Neutrophil (primary cell): ENCODE measurements around the gene RASA4.
"Not testable (repeated sequence)": the region's sequence is repeated elsewhere in the genome, so short reads cannot be mapped to it uniquely, and the experiment has no call there.

Source experiments
- H3K27ac ChIP-seq: fragments of 200-600 bp; sonication (generic); 2 replicates; pipeline ENCODE4 v1.5.1; 2016; ENCODE audit warnings: mild to moderate bottlenecking, moderate library complexity
- H3K27me3 ChIP-seq: fragments of 200-600 bp; sonication (generic); 2 replicates; pipeline ENCODE4 v1.6.0; 2016; ENCODE audit warnings: mild to moderate bottlenecking
- H3K36me3 ChIP-seq: fragments of 200-600 bp; sonication (generic); 2 replicates; pipeline ENCODE4 v1.5.1; 2017
- H3K4me1 ChIP-seq, 2 experiments: fragments of 200-600 bp in 1 of 2; sonication (generic) in 1 of 2; 1 replicate in 1 of 2; 2 replicates in 1 of 2; pipeline versions ENCODE4 v1.5.1 to v1.6.1; 2013 to 2016; ENCODE audit warnings: low read depth in 1 of 2, low read length in 1 of 2, mild to moderate bottlenecking in 1 of 2, moderate library complexity in 1 of 2; ENCODE audit not compliant: control insufficient read depth in 1 of 2, insufficient read depth in 1 of 2
- H3K4me3 ChIP-seq, 2 experiments: fragments of 200-600 bp in 1 of 2; sonication (generic) in 1 of 2; 1 replicate in 1 of 2; 2 replicates in 1 of 2; pipeline ENCODE4 v1.5.1; 2013 to 2016; ENCODE audit warnings: low read depth in 1 of 2, low read length in 1 of 2, mild to moderate bottlenecking in 1 of 2, moderate library complexity in 1 of 2
- H3K9me3 ChIP-seq: fragments of 200-600 bp; sonication (generic); 2 replicates; pipeline ENCODE4 v1.5.1; 2016
- CTCF ChIP-seq: fragments of 200-600 bp; sonication (generic); IDR thresholded peaks from 2 replicates; pipeline ENCODE4 v1.5.1; 2016; ENCODE audit warnings: antibody characterized with exemption

The RASA4 gene

GRCh38 chr7:102592477-102593019, 24.0 kb downstream of the RASA4 start:
- H3K4me3 ChIP-seq, H3K36me3 ChIP-seq, H3K27ac ChIP-seq, H3K4me1 ChIP-seq, H3K9me3 ChIP-seq, H3K27me3 ChIP-seq: not testable (repeated sequence)

GRCh38 chr7:102589857-102590256, 26.7 kb downstream of the RASA4 start:
- not testable (repeated sequence) for H3K4me1 ChIP-seq, H3K27me3 ChIP-seq, H3K36me3 ChIP-seq, H3K4me3 ChIP-seq, H3K27ac ChIP-seq, H3K9me3 ChIP-seq

- not testable (repeated sequence) for H3K27ac ChIP-seq, H3K27me3 ChIP-seq, H3K4me3 ChIP-seq, H3K9me3 ChIP-seq, H3K4me1 ChIP-seq, H3K36me3 ChIP-seq
Measured at GRCh38 chr7:102583495-102583894, 33.1 kb downstream of the RASA4 start.

GRCh38 chr7:102581722-102582121, 34.8 kb downstream of the RASA4 start:
- not testable (repeated sequence) for H3K4me3 ChIP-seq, H3K36me3 ChIP-seq, H3K4me1 ChIP-seq, H3K27ac ChIP-seq, H3K27me3 ChIP-seq, H3K9me3 ChIP-seq

GRCh38 chr7:102578486-102578885, 38.1 kb downstream of the RASA4 start:
- H3K27ac ChIP-seq, H3K9me3 ChIP-seq, H3K4me3 ChIP-seq, H3K36me3 ChIP-seq, H3K4me1 ChIP-seq, H3K27me3 ChIP-seq: not testable (repeated sequence)

- H3K36me3 ChIP-seq, H3K9me3 ChIP-seq, H3K27me3 ChIP-seq, H3K4me3 ChIP-seq, H3K4me1 ChIP-seq, H3K27ac ChIP-seq: not testable (repeated sequence)
Measured at GRCh38 chr7:102577315-102578240, 39.0 kb downstream of the RASA4 start.

- H3K9me3 ChIP-seq, H3K27me3 ChIP-seq, H3K36me3 ChIP-seq, H3K4me1 ChIP-seq, H3K27ac ChIP-seq, H3K4me3 ChIP-seq: not testable (repeated sequence)
Measured at GRCh38 chr7:102576363-102576762, 40.2 kb downstream of the RASA4 start.

GRCh38 chr7:102574607-102575006, 41.9 kb downstream of the RASA4 start:
- H3K4me1 ChIP-seq, H3K27me3 ChIP-seq, H3K4me3 ChIP-seq, H3K27ac ChIP-seq, H3K36me3 ChIP-seq, H3K9me3 ChIP-seq: not testable (repeated sequence)

GRCh38 chr7:102572261-102573239, 44.0 kb downstream of the RASA4 start, which contains the start of gene POLR2J3:
Gene POLR2J3 (minus strand): TSS chr7:102572583. CDS start chr7:102572521, 62 bp downstream.
- TF ChIP-seq CTCF = peak; percentile 58
- not testable (repeated sequence) for H3K36me3 ChIP-seq
- peak within 1 kb of the TSS; percentile 66 to 75 for H3K4me3 ChIP-seq

GRCh38 chr7:102568620-102569019, 47.9 kb downstream of the RASA4 start:
- not testable (repeated sequence) for H3K27ac ChIP-seq

More at GRCh38 chr7:102572261-102573239, 44.0 kb downstream of the RASA4 start, which contains the start of gene POLR2J3:
- H3K27ac ChIP-seq = peak within 1 kb of the TSS; percentile 72
- not testable (repeated sequence) for H3K4me1 ChIP-seq, H3K27me3 ChIP-seq, H3K9me3 ChIP-seq

GRCh38 chr7:102550808-102551422, 65.6 kb downstream of the RASA4 start, which contains the start of gene SPDYE2:
Gene SPDYE2 (plus strand): TSS chr7:102551226. CDS start chr7:102553256, 2,030 bp downstream.
- H3K4me1 ChIP-seq, H3K36me3 ChIP-seq, H3K9me3 ChIP-seq, H3K4me3 ChIP-seq, H3K27me3 ChIP-seq, H3K27ac ChIP-seq: not testable (repeated sequence)

More at GRCh38 chr7:102568620-102569019, 47.9 kb downstream of the RASA4 start:
- H3K27me3 ChIP-seq, H3K36me3 ChIP-seq, H3K9me3 ChIP-seq, H3K4me3 ChIP-seq, H3K4me1 ChIP-seq: not testable (repeated sequence)

- not testable (repeated sequence) for H3K4me1 ChIP-seq, H3K27me3 ChIP-seq, H3K4me3 ChIP-seq, H3K27ac ChIP-seq, H3K9me3 ChIP-seq, H3K36me3 ChIP-seq
Measured at GRCh38 chr7:102546353-102546752, 70.2 kb downstream of the RASA4 start.
